Heart right ventricle (tissue), 16 donors: ENCODE data around the gene DHTKD1. TPM values are rescaled to one million over a fixed set of nuclear protein-coding genes. Genes with fewer than 3 reads are reported as not detected.

Experiments
- ATAC-seq, 8 donors: fragments of 200-7000 bp; cut with Tn5 transposase; one replicate each; pipeline ENCODE4 v1.9.1; 2020; ENCODE audit warnings: mild to moderate bottlenecking in 8 of 8, moderate library complexity in 8 of 8, moderate number of reproducible peaks in 1 of 8
- DNase-seq, 2 donors: peaks; one replicate each; pipeline ENCODE4 v3.0.0-alpha.2; 2020
- H3K27ac ChIP-seq, 10 donors: fragments of 200-600 bp; sonication (generic) in 2 of 10; one replicate each; pipeline versions ENCODE4 v1.5.0 to v1.8.0; 2020 to 2022; ENCODE audit warnings: mild to moderate bottlenecking in 3 of 10
- H3K27me3 ChIP-seq, 7 donors: fragments of 200-600 bp; one replicate each; pipeline ENCODE4 v1.8.0; 2021 to 2022; ENCODE audit warnings: mild to moderate bottlenecking in 2 of 7
- H3K36me3 ChIP-seq, 9 donors: fragments of 200-600 bp; sonication (generic) in 1 of 9; one replicate each; pipeline versions ENCODE4 v1.5.0 to v1.8.0; 2020 to 2022; ENCODE audit warnings: mild to moderate bottlenecking in 2 of 9
- H3K4me1 ChIP-seq, 9 donors: fragments of 200-600 bp; sonication (generic) in 1 of 9; one replicate each; pipeline versions ENCODE4 v1.5.0 to v1.8.0; 2020 to 2022; ENCODE audit warnings: mild to moderate bottlenecking in 4 of 9
- H3K4me3 ChIP-seq, 10 donors: fragments of 200-600 bp; sonication (generic) in 2 of 10; one replicate each; pipeline versions ENCODE4 v1.5.0 to v1.8.0; 2020 to 2022; ENCODE audit warnings: mild to moderate bottlenecking in 7 of 10, moderate library complexity in 2 of 10
- H3K9me3 ChIP-seq, 11 donors: fragments of 200-600 bp in 10 of 11; sonication (generic) in 2 of 11; one replicate each; pipeline versions ENCODE4 v1.5.0 to v1.8.0; 2013 to 2022; ENCODE audit warnings: mild to moderate bottlenecking in 2 of 11, control low read depth in 1 of 11, moderate library complexity in 1 of 11
- WGBS, 2 donors: extraction: QIAGEN DNeasy Blood & Tissue Kit; methylation state at CpG; one replicate each; pipeline ENCODE4 v1.1.7; 2013; ENCODE audit warnings: inconsistent platforms in 1 of 2; 5-methylcytosine and 5-hydroxymethylcytosine counted together
- intact Hi-C, 10 donors: fragments of 100-400 bp; cut with DNase I; formaldehyde crosslinking; loops; one replicate each; pipeline versions ENCODE4 v1.11.1 to v1.14.2; 2022
- polyA plus RNA-seq, 2 donors: library from polyadenylated mRNA; stranded (reverse); fragments of 200-250 nt; gene quantifications; one replicate each; pipeline ENCODE4 v1.2.3, GENCODE V29; 2013
- total RNA-seq, 10 donors: library from RNA; stranded (reverse); fragmentation: NEBNext Ultra II Directional in 3 of 10; extraction: Animal tissue kit (Norgen Biotek cat#: 25700) in 3 of 10; gene quantifications; one replicate each; pipeline versions ENCODE4 v1.2.1 to v1.2.4, GENCODE V29; 2021 to 2023
- TF ChIP-seq, protein P1 (sequence below), 9 donors: fragments of 200-600 bp; sonication (generic) in 2 of 9; IDR thresholded peaks; one replicate each; pipeline versions ENCODE4 v1.5.0 to v1.8.0; 2021 to 2022; ENCODE audit warnings: antibody characterized with exemption in 9 of 9, mild to moderate bottlenecking in 5 of 9, moderate library complexity in 1 of 9
- donor health status: Arrhythmogenic right ventricular cardiomyopathy.
- donor health status: ischemic (EF 13 %, LVEDD 7.1; RV severe dilation, severe dysfunction).
- donor health status: healthy with polysubstance abuse.
- donor health status: DM: no; HTN: yes; CAD: no.
- donor health status: DM: no; HTN: no; CAD: no.
- donor health status: ischemic (EF 25% LVEDD 6.9; RV normal size, moderate dysfunction).
- donor health status: ischemic (EF 25% LVEDD 5.7; RV mildly dilated, moderate dysfunction).
- donor health status: healthy.
- donor health status: DM: yes; HTN: yes; CAD: no.
- donor health status: Ischemic cardiomyopathy.
- donor health status: ischemic (EF 35%, LVEDD 5.7; RV mildly dilated, moderate dysfunction).
- donor health status: nonischemic (EF 11% LVEDD 7.7; RV severe dilation, severe dysfunction).
- donor health status: DM: yes; HTN: yes; CAD: no.
- donor health status: PGD.
- donor health status: ischemic (EF 29% LVEDD 5.4; RV normal size, mild dysfunction).
- donor health status: nonischemic (EF 23%, LVEDD 6.1; RV moderate dilation, normal function).

Gene DHTKD1
- total and polyA plus RNA-seq, 12 donors, result 10.8 to 44.0 (median 30.7) TPM

DNA sequence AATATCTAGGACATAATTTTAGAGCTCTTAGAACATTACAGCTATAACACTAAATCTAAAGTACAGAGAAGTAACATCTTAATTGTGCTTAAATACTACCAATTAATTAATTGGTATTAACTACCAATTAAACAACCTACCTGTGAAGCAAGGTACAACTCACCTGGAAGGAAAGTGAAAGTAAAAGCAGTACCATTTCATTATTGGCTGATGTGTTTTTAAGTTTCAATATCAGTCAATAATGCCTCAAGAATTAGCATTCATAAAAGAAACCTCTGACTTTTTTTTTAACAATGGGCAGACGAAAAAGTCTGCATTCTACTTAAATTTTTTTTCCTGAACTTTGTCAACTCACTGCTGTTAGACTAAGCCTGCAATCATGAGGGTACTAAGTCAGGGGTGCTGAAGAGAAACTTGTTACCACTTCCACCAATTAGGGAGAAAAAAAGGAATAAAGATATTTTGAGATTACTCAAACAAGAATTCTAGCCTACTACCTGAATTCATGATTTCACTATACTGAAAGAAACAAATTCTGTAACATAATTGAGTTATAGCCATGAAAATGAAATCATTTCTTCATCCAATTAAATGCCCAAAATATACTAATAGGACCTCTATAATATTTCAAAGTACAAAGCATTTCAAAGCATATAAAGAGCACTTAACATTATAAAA lies 46.0 kb upstream of the DHTKD1 start:
- H3K4me3 ChIP-seq, result no peak overlapping the region
- 68 to 85% methylated on average over 1 of the region's 1 CpG for WGBS, 2 donors
- H3K27me3 ChIP-seq, result no peaks in the 10 kb centered on the region
- H3K9me3 ChIP-seq, result no peaks in the 10 kb centered on the region
- TF ChIP-seq, protein P1, sequence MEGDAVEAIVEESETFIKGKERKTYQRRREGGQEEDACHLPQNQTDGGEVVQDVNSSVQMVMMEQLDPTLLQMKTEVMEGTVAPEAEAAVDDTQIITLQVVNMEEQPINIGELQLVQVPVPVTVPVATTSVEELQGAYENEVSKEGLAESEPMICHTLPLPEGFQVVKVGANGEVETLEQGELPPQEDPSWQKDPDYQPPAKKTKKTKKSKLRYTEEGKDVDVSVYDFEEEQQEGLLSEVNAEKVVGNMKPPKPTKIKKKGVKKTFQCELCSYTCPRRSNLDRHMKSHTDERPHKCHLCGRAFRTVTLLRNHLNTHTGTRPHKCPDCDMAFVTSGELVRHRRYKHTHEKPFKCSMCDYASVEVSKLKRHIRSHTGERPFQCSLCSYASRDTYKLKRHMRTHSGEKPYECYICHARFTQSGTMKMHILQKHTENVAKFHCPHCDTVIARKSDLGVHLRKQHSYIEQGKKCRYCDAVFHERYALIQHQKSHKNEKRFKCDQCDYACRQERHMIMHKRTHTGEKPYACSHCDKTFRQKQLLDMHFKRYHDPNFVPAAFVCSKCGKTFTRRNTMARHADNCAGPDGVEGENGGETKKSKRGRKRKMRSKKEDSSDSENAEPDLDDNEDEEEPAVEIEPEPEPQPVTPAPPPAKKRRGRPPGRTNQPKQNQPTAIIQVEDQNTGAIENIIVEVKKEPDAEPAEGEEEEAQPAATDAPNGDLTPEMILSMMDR (IDR thresholded peaks at IDR 0.05), result no peak
- no peak for DNase-seq
- H3K36me3 ChIP-seq, result peaks cover 0 to 39% (median 4%) of the 10 kb centered on the region in 9 donors
- ATAC-seq, result no peak
- intact Hi-C loops, result no loop called here
- H3K4me1 ChIP-seq, result peaks cover 0 to 23% (median 0%) of the 10 kb centered on the region in 9 donors
- no peak overlapping the region for H3K27ac ChIP-seq

- H3K4me3 ChIP-seq, result no peak overlapping the region
- no peak overlapping the region for H3K27ac ChIP-seq
- peaks cover 0 to 15% (median 0%) of the 10 kb centered on the region in 9 donors for H3K4me1 ChIP-seq
- TF ChIP-seq, protein P1 (IDR thresholded peaks at IDR 0.05), result no peak
- no peak for ATAC-seq
- no peak for DNase-seq
- H3K36me3 ChIP-seq, result peaks cover 0 to 64% (median 17%) of the 10 kb centered on the region in 9 donors
- no peaks in the 10 kb centered on the region for H3K9me3 ChIP-seq
- intact Hi-C loops, result no loop called here
- H3K27me3 ChIP-seq, result no peaks in the 10 kb centered on the region
- 97 to 98% methylated on average over 5 of the region's 5 CpGs for WGBS, 2 donors
These were observed 43.2 kb upstream of the DHTKD1 start for GRCh38 chr10:12025591-12025990.

- TF ChIP-seq, protein P1 (IDR thresholded peaks at IDR 0.05), result no peak
- H3K27me3 ChIP-seq, result no peaks in the 10 kb centered on the region
- no peak overlapping the region for H3K27ac ChIP-seq
- H3K36me3 ChIP-seq, result peaks cover 0 to 76% (median 22%) of the 10 kb centered on the region in 9 donors
- no peaks in the 10 kb centered on the region for H3K9me3 ChIP-seq
- 86 to 89% methylated on average over 2 of the region's 2 CpGs for WGBS, 2 donors
- H3K4me1 ChIP-seq, result peaks cover 0 to 5% (median 0%) of the 10 kb centered on the region in 9 donors
- no peak overlapping the region for H3K4me3 ChIP-seq
- ATAC-seq (no peak), DNase-seq (no peak)
- intact Hi-C loops, result no loop called here
These were observed 41.2 kb upstream of the DHTKD1 start for GRCh38 chr10:12027539-12027938.

DNA sequence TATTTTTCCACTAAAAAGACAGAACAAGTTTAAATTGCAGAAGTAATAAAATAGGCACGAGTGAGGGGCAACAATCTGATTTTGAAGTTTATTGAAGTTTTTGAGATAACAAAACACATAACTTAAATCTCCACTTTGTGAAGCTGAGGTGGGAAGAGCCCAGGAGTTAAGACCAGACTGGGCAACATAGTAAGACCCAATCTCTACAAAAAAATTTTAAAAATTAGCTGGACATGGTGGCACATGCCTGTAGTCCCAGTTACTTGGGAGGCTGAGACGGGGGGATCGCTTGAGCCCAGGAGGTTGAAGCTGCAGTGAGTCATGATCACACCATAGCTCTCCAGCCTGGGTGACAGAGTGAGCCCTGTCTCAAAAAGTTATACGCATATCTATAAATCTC lies 37.4 kb upstream of the DHTKD1 start:
- no peak for DNase-seq
- TF ChIP-seq, protein P1 (IDR thresholded peaks at IDR 0.05), result no peak
- Histone ChIP-seq H3K4me1 (peaks cover 0 to 9% (median 0%) of the 10 kb centered on the region in 9 donors), H3K36me3 (peaks cover 0 to 90% (median 36%) of the 10 kb centered on the region in 9 donors), H3K4me3 (no peak overlapping the region), H3K27me3 (no peaks in the 10 kb centered on the region), H3K27ac (no peak overlapping the region), H3K9me3 (no peaks in the 10 kb centered on the region)
- ATAC-seq, result no peak
- intact Hi-C loops, result no loop called here
- 94 to 95% methylated on average over 4 of the region's 4 CpGs for WGBS, 2 donors
